Measurements from ENCODE around the gene TMEM184A. TPM values are rescaled to one million over a fixed set of nuclear protein-coding genes. Genes with fewer than 3 reads are reported as not detected.
A peak's percentile ranks its signal among the peaks of the same experiment; 100 is the strongest.

Gene TMEM184A
- total RNA-seq, 6 experiments from 2014 or later: 15.1 to 32.8 (median 26.7) TPM

DNA sequence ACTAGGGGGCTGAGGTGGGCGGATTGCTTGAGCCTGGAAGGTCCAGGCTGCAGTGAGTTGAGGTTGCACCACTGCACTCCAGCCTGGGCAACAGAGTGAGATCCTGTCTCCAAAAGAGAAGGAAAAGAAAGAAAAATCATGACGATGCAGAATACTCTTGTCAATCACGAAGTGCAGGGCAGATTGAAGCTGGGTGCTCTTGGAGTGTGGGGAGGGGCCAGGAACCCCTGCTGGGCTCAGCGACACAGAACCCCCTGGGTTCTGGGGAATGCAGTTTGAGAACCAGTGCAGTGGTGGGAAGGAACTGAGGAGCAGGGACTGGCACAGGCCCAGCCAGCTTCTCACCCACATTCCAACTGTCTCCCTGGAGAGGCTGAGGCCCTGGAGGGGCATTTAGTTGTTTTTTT lies 41.0 kb downstream of the TMEM184A start:
- intact Hi-C loops (cut with DNase I): no loop called here
- whole genome bisulfite sequencing (ENCODE audit: insufficient coverage, low coverage, low lambda C conversion rate, missing lambda C conversion rate): 33% methylated on average over 2 of the region's 4 CpGs
- no peaks in the 10 kb centered on the region for H3K27me3 ChIP-seq
- H3K4me3 ChIP-seq: no peak overlapping the region
- ATAC-seq (no peak), DNase-seq (no peak)
- TF ChIP-seq POLR2A (IDR thresholded peaks at IDR 0.05) (no peak), CTCF (IDR thresholded peaks at IDR 0.05) (no peak)
- H3K4me1 ChIP-seq: no peaks in the 10 kb centered on the region
- no peak overlapping the region for H3K27ac ChIP-seq
- H3K36me3 ChIP-seq: no peaks in the 10 kb centered on the region
- no peaks in the 10 kb centered on the region for H3K9me3 ChIP-seq

- Histone ChIP-seq H3K27ac (no peak overlapping the region), H3K27me3 (no peaks in the 10 kb centered on the region), H3K9me3 (no peaks in the 10 kb centered on the region), H3K4me3 (no peak overlapping the region), H3K36me3 (no peaks in the 10 kb centered on the region), H3K4me1 (no peaks in the 10 kb centered on the region)
- TF ChIP-seq CTCF (IDR thresholded peaks at IDR 0.05): no peak
- no peak for TF ChIP-seq POLR2A (IDR thresholded peaks at IDR 0.05)
- WGBS (ENCODE audit: insufficient coverage, low coverage, low lambda C conversion rate, missing lambda C conversion rate): 70% methylated on average over 8 of the region's 12 CpGs
- intact Hi-C loops (cut with DNase I): no loop called here
- no peak for ATAC-seq
- no peak for DNase-seq
Measured at GRCh38 chr7:1514407-1514806, 41.6 kb downstream of the TMEM184A start.

DNA sequence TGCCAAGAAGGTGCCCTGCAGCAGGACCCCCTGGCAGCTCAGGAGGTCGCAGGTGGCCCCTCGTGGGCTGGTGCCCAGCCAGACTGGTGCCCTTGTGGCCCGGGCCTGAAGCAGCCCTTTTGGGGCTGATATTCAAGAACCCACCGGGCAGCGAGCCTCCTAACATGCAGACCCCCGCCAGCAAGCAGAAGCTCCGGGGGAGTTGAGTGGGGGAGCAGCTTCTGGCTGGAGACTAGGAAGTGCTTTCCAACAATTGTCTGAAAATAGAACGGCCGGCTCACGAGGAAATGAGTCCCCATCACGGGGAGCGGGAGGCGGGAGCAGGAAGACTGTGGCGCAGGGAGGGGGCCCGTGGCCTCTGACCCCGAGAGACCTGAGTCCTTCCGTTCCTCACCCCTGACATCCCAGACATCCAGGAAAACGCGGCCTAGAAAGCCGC lies 42.3 kb downstream of the TMEM184A start:
- peak; percentile 35 to 63 (median 58) for ATAC-seq

DNA sequence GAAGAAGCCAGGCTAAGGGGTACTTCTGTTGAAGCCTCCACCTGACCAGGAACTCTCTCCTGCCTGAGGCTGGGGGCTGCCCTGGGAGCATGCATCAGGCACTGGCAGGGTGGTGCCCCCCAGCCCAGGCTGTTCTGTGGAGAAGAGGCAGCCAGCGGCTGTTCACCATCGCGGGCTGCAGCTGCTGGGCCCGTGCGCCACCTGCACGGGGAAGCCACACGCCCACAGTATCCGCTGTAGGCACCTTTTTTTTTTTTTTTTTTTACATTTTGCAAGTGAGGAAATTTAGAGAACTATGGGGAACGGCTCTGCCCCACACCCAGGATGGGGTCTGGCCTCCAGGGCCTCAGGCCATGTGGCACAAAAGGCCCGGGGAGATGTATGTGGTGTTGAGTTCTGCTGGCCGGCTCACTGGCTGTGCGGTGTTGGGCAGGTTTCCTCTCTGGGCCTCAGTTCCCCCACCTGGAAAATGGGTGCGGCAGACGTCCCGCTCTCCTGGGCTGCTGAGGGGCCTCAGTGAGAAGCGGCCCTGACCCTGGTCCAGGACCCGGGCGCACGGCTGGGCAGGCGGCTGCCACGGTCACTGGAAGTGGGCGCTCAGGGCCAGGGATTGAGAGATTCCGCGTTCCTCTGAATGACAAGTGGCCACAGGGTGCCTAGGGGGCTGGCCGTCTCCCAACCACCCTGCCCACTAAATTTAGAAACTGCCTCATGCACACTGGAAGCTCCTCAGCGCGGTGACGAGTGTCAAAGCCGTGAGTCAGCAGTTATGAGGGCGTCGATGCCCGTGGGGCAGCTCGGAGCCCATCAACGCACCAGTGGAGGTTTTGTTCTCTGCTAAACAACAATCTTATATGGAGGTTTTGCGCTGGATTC lies 43.0 kb downstream of the TMEM184A start:
- no peak for TF ChIP-seq CTCF (IDR thresholded peaks at IDR 0.05)
- no peak for TF ChIP-seq POLR2A (IDR thresholded peaks at IDR 0.05)
- Histone ChIP-seq H3K36me3 (no peaks in the 10 kb centered on the region), H3K27me3 (no peaks in the 10 kb centered on the region), H3K4me3 (no peak overlapping the region), H3K4me1 (no peaks in the 10 kb centered on the region), H3K27ac (no peak overlapping the region), H3K9me3 (no peaks in the 10 kb centered on the region)
- intact Hi-C loops (cut with DNase I): no loop called here
- 48% methylated on average over 12 of the region's 35 CpGs for WGBS (ENCODE audit: insufficient coverage, low coverage, low lambda C conversion rate, missing lambda C conversion rate)
- ATAC-seq: peak; percentile 52 to 73 (median 64)
- DNase-seq: peak in 2 of 3 donors; percentile 49 to 55

More for the DNA sequence above, 42.3 kb downstream of the TMEM184A start:
- no peak for TF ChIP-seq CTCF (IDR thresholded peaks at IDR 0.05)
- no peak for TF ChIP-seq POLR2A (IDR thresholded peaks at IDR 0.05)
- no peaks in the 10 kb centered on the region for H3K27me3 ChIP-seq
- no peaks in the 10 kb centered on the region for H3K36me3 ChIP-seq
- no peak overlapping the region for H3K4me3 ChIP-seq
- H3K9me3 ChIP-seq: no peaks in the 10 kb centered on the region
- no peaks in the 10 kb centered on the region for H3K4me1 ChIP-seq
- intact Hi-C loops (cut with DNase I): no loop called here
- H3K27ac ChIP-seq: no peak overlapping the region
- 23% methylated on average over 11 of the region's 20 CpGs for WGBS (ENCODE audit: insufficient coverage, low coverage, low lambda C conversion rate, missing lambda C conversion rate)
- peak in 2 of 3 donors; percentile 54 to 65 for DNase-seq
